NCI-H1436 (cell line): ENCODE measurements around the gene PLA2R1.
"Not testable (repeated sequence)": the region's sequence is repeated elsewhere in the genome, so short reads cannot be mapped to it uniquely, and the experiment has no call there.

ENCODE experiments used
- DNase-seq: peaks from one replicate; lab custom pipeline; 2025; lab: John Stamatoyannopoulos, UW

Gene PLA2R1

GRCh38 chr2:160063879-160064612 lies 1.6 kb upstream of the PLA2R1 start:
- DNase-seq: no peak

GRCh38 chr2:160063271-160063670 lies 856 bp upstream of the PLA2R1 start:
- no peak for DNase-seq

DNA sequence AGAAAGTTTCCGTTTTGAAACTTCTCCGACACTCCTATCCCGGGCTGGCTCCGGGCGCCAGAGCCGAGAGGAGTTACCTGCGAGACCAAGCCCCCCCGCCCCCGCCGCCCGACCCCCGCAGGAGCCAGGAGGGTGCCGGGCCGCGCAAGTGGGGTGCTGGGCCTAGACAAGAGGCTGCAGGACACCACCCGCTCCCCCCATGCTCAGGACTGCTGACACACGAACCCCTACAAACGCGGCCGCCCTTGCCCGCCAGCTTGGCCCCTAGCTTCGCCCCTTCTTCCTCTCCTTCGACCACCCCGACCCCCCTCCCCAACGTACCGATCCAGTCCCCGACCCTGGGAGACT lies 497 bp downstream of the PLA2R1 start:
- DNase-seq: no peak

DNA sequence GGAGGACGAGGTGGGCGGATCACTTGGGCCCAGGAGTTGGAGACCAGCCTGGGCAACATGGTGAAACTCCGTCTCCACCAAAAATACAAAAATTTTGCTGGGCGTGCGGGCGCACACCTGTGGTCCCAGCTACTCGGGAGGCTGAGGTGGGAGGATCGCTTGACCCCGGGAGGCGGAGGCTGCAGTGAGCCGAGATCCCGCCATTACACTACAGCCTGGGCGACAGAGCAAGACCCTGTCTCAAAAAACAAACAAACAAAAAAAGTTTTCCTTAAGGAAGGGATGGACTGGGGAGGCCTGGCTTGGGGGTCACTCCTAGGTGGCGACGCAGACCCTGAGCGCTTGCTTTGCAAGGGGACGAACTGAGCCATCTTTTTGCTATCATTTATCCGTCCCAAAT lies 882 bp downstream of the PLA2R1 start:
- DNase-seq: no peak

- no peak for DNase-seq
These were observed 2.1 kb downstream of the PLA2R1 start for GRCh38 chr2:160060297-160060696.

DNA sequence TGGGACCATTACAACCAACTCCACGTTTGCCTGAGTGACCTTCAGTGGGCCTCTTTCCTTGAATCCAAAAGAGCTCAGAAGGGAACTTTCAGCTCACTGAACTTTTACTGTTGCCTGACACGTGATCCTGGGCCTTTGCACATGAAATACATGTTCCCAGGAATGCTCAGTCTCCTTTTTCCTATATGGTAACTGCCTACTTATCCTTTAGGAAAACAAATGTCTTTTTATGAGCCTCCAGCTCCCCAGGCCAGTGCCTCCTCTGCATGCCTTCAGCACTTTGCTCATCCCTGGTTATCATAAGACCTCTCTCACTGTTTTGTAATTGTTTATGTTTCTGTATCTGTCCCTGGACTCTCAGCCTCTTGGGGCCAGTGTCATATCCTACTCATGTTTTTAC lies 5.1 kb downstream of the PLA2R1 start:
- DNase-seq: no peak

GRCh38 chr2:160055726-160056108 lies 6.7 kb downstream of the PLA2R1 start:
- DNase-seq: no peak

GRCh38 chr2:160054984-160055725 lies 7.3 kb downstream of the PLA2R1 start:
- DNase-seq: no peak

DNA sequence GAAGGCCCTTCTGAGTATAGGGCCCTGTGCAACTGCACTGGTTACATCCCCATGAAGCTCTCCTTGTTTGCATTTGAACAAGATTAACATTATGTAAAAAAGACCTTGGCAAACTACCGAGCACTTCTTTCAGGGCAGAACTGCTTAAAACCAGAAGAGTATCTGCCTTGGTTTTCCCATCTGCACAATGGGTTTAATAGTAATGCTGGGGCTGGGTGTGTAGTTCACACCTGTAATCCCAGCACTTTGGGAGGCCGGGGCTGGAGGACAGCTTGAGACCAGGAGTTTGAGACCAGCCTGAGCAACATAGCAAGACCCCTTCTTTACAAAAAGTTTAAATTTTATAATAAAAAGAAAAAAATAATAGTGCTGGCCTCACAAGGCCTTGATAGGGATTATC lies 8.5 kb downstream of the PLA2R1 start:
- no peak for DNase-seq

DNA sequence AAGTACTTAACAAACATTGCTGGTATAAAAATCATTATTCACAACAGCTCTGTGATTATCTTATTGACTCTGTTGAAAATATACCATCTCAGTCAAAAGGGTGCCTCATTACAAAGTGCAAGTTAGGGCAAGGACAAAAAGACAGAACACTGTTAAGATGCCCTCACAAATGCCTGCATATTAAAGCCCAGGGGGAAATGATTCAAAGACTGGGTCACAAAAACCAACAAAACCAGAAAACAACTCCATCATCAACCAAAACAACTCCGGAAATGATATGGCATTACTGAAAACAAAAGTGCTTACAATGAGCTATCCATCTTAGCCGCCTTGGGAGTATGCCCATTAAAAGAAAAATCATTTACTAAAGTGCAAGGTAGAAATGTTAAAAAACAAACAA lies 9.9 kb downstream of the PLA2R1 start:
- no peak for DNase-seq

DNA sequence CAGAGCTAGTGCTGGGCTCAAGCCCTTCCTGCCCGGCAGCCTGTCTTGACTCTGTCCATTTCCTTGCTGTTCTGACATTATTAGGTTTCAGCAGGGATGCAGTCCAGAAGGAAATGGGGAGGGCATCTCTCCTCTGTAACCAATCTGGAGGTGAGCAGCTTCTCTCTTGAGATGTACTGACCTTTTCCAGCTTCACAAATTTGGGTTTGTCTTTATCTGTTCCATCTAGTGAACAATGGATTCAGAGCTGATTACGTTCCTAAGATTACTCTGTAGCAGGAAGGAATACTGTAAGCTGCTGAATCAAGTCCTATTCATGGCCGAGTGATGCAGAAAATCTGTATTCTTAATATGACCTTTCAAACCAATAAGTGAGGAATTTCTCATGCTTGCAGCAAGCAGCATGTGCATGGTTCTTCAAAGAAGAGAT lies 11.0 kb downstream of the PLA2R1 start:
- no peak for DNase-seq

- DNase-seq: no peak
These were observed 12.3 kb downstream of the PLA2R1 start for GRCh38 chr2:160050147-160050546.

- no peak for DNase-seq
These were observed 16.7 kb downstream of the PLA2R1 start for GRCh38 chr2:160045703-160046210.

DNA sequence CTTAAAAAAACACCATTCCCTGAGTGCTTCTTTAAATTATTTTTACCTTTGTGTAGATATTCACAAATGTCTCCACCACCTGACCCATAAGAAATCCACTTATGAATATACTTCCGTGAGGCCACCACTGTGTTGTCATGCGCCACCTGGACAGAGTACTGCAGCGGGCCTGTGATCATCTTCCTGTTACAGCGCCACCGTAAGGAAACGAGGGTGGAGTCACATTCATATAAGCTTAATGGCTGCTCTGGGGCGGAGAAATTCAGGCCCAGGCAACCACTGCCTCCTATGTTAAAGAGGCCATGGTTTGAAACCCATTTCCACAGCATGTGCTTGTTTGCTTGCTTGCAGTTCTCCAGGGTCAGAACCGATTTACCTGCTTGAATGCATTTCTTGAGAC lies 17.7 kb downstream of the PLA2R1 start:
- no peak for DNase-seq

GRCh38 chr2:160043265-160043664 lies 19.1 kb downstream of the PLA2R1 start:
- no peak for DNase-seq

- DNase-seq: no peak
These were observed 20.4 kb downstream of the PLA2R1 start for GRCh38 chr2:160042054-160042453.

DNA sequence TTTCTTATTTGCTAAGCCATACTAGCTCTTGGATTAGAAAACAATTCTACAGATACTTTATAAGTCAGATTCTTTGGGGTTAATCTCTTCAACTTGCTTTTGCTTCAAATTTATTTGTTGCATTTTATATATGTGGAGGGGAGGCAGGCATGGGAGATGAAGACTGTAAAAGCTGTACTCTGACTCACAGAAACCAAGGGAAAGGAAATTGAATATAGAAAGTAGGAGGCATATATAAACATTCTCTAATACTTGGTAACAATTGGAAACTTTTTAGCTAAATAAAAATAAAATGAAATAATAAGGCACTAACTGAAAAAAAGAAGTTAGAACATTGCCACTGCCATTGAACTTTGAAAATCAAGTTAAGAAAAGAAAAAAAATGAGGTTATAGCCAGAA lies 21.3 kb downstream of the PLA2R1 start:
- no peak for DNase-seq

DNA sequence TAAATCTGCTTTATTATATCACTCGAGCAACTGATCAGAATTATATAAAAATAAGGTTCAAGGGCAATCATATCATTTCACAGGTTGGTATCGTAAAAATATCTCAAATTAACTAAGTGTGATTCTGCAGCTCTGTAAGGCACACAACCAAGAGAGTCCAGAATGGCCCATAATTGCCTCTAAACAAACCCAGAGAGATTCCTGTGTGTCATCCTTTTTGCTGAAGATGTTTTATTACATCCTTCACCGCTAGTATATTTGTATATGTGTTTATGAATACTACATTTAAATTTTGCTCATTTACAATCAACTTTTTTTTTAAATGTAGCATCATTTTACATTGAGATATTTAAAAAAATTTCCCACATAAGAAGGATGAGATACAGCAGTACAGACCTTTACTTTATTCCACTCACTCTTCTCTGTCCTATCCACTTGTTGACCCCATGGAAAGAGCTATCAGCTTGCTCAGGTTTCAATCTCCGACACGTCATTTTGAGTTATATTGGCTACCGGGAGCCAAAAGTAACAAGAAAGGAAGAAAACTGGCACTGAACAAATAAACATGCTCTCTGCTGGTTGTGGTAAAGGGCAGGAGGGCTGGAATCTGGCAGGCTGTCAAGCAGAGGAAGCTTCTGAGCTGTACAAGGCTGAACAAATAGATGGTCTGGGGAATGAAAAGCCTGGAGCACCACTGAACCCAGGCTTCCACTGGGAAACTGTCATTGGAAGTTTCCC lies 23.1 kb downstream of the PLA2R1 start:
- no peak for DNase-seq

DNA sequence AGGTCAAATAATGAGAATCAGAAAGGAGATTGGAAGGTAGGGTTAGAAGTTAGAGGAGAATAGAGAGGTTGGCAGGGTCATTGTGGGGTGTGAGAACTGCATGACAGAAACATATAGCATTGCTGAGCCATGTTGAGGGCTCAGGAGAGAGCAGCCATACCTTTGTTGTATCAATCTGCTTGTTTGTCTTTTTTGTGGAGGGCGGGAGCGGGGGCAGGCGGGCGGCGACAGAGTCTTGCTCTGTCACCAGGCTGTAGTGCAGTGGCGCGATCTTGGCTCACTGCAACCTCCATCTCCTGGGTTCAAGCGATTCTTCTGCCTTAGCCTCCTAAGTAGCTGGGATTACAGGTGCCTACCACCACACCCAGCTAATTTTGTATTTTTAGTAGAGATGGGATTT lies 23.8 kb downstream of the PLA2R1 start:
- DNase-seq: not testable (repeated sequence)

DNA sequence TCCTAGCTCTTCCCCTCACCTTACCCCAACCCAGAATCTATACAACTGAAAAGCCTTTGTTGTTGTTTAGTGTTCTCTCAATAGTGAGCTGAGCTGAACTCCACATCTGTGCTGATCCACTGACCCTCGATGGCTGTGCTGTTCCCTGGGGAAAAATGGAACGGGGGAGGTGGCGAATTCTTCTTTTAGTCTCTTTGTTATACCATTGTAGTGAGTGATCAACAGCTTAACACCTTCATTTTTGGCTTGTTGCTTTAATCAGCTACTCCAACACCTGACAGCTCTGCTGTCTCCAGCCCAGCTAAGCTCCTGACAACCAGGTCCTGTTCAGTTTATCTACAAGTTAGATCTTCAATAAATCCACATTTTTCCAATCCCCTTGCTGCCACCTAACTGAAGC lies 25.7 kb downstream of the PLA2R1 start:
- DNase-seq: no peak

DNA sequence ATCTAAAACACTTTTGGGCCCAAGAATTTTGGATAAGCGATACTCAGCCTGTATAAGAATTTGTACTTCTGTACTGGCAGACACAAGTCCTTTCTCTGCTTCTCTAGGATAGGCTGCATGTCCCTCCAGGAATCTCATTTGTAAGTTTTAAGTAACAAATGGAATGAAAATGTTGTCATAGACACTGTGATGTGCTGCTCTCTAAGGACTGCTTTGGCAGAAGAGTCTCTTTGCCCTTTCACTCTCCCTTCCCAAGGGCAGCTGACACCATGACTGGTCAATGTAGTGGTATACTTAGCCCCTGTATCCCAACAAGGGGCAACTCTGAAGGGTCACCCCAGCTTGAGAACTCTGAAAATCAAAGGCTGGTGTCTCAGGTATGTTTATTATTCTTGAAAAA lies 27.3 kb downstream of the PLA2R1 start:
- no peak for DNase-seq

GRCh38 chr2:160034396-160034795 lies 28.0 kb downstream of the PLA2R1 start:
- DNase-seq: no peak
